A549 (cell line): Measurements from ENCODE around the gene TFF2.

ENCODE experiments used
- CBX8 ChIP-seq: fragments of 200-600 bp; sonication (generic); IDR thresholded peaks from 2 replicates; pipeline ENCODE4 v1.6.1; 2016
- CTCF ChIP-seq: fragments of >200 bp; sonication (Bioruptor Twin); formaldehyde crosslinking; IDR thresholded peaks from 3 replicates; pipeline ENCODE4 v1.5.1; 2016
- HDAC2 ChIP-seq: fragments of 200-600 bp; sonication (generic); IDR thresholded peaks from 2 replicates; pipeline ENCODE4 v1.6.1; 2016
- HES2 ChIP-seq: fragments of >200 bp; sonication (Bioruptor Twin); formaldehyde crosslinking; IDR thresholded peaks from 2 replicates; pipeline ENCODE4 v1.6.1; 2016
- POLR2A ChIP-seq: IDR thresholded peaks from 2 replicates; pipeline ENCODE4 v1.6.1; 2012; ENCODE audit warnings: mild to moderate bottlenecking, low read length
- REST ChIP-seq: fragments of 200-600 bp; sonication (generic); IDR thresholded peaks from 2 replicates; pipeline ENCODE4 v1.6.1; 2016; ENCODE audit warnings: antibody characterized with exemption, mild to moderate bottlenecking, moderate library complexity

GRCh38 chr21:42358261-42358660, 7.5 kb upstream of the TFF2 start:
- TF ChIP-seq CBX8 (no peak), CTCF (no peak), POLR2A (no peak), HES2 (no peak), HDAC2 (no peak), REST (no peak)
